Ovary (tissue), 9 donors: ENCODE results near the gene MKRN2. TPM values are rescaled to one million over a fixed set of nuclear protein-coding genes. Genes with fewer than 3 reads are reported as not detected.

Source experiments
- DNase-seq, 5 donors: peaks; one replicate each; pipeline ENCODE4 v3.0.0-alpha.2; 2019 to 2020
- H3K27ac ChIP-seq, 2 donors: fragments of 200-600 bp; one replicate each; pipeline versions ENCODE4 v1.5.1 to v1.8.0; 2019 to 2022
- H3K27me3 ChIP-seq: fragments of 200-600 bp; one replicate; pipeline ENCODE4 v1.8.0; 2022
- H3K36me3 ChIP-seq: fragments of 200-600 bp; sonication (generic); one replicate; pipeline ENCODE4 v1.5.1; 2019
- H3K4me1 ChIP-seq: one replicate; pipeline ENCODE4 v1.8.1; 2013; ENCODE audit warnings: mild to moderate bottlenecking, moderate library complexity; ENCODE audit not compliant: insufficient read depth
- H3K4me3 ChIP-seq: fragments of 200-600 bp; sonication (generic); one replicate; pipeline ENCODE4 v1.5.1; 2017
- H3K9me3 ChIP-seq, 2 donors: fragments of 200-600 bp in 1 of 2; sonication (generic) in 1 of 2; one replicate each; pipeline versions ENCODE4 v1.5.1 to v1.8.1; 2013 to 2019; ENCODE audit warnings: mild to moderate bottlenecking in 1 of 2, moderate library complexity in 1 of 2
- EP300 ChIP-seq: sonication (generic); formaldehyde crosslinking; IDR thresholded peaks from one replicate; pipeline ENCODE4 v1.6.1; 2017; ENCODE audit warnings: antibody characterized with exemption
- POLR2A ChIP-seq: fragments of 450-650 bp; IDR thresholded peaks from one replicate; pipeline ENCODE4 v1.6.1; 2017; ENCODE audit warnings: antibody characterized with exemption, mild to moderate bottlenecking, moderate library complexity
- WGBS, 3 donors: extraction: QIAGEN DNeasy Blood & Tissue Kit in 1 of 3; methylation state at CpG; one replicate each; pipeline versions ENCODE4 v1.1.5 to v1.1.7; 2013 to 2017; 5-methylcytosine and 5-hydroxymethylcytosine counted together
- intact Hi-C, 4 donors: fragments of 100-400 bp; cut with DNase I; formaldehyde crosslinking; loops; one replicate each; pipeline versions ENCODE4 v1.11.0 to v1.15.1; 2022 to 2023
- polyA plus RNA-seq, 2 donors: library from polyadenylated mRNA; stranded (reverse); fragments of 200-250 nt in 1 of 2; fragments of 350-450 nt in 1 of 2; fragmentation: Illumina TruSeq in 1 of 2; extraction: RNeasy Lipid Tissue Mini Kit (QIAGEN cat#74804) in 1 of 2; gene quantifications; one replicate each; pipeline ENCODE4 v1.2.3, GENCODE V29; 2013 to 2014
- total RNA-seq, 7 donors: library from RNA; depleted of rRNA in 2 of 7; stranded (reverse); fragments of >200 nt in 2 of 7; fragmentation: NEBNext Ultra II Directional in 3 of 7; extraction: Animal tissue kit (Norgen Biotek cat#: 25700) in 3 of 7; gene quantifications; one replicate each; pipeline versions ENCODE4 v1.1.0 to v1.2.4, GENCODE V29; 2016 to 2023
- TF ChIP-seq, protein P1 (sequence below), 3 donors: fragments of 450-650 bp in 2 of 3; fragments of 200-600 bp in 1 of 3; IDR thresholded peaks; one replicate each; pipeline versions ENCODE4 v1.5.1 to v1.8.0; 2016 to 2022; ENCODE audit warnings: antibody characterized with exemption in 3 of 3, mild to moderate bottlenecking in 1 of 3
- donor health status: DM: no; HTN: no; CAD: no; lungs with moderate emphysema.
- donor health status: DM: no; HTN: no; CAD: no.
- donor health status: Bipolar disorder and iron deficiency.
- donor health status: DM: yes; HTN: yes; CAD: no.
- donor health status: DM: no; HTN: no; CAD: no.
- donor health status: DM: yes; HTN: yes; CAD: no.

Gene MKRN2
- total and polyA plus RNA-seq, 9 donors: 23.8 to 42.3 (median 28.8) TPM

GRCh38 chr3:12598890-12599289 lies 42.0 kb downstream of the MKRN2 start:
- no peaks in the 10 kb centered on the region for H3K36me3 ChIP-seq
- H3K4me1 ChIP-seq: no peaks in the 10 kb centered on the region
- no peaks in the 10 kb centered on the region for H3K9me3 ChIP-seq
- intact Hi-C loops: no loop called here
- no peak overlapping the region for H3K4me3 ChIP-seq
- DNase-seq: no peak
- H3K27ac ChIP-seq: no peak overlapping the region
- no peaks in the 10 kb centered on the region for H3K27me3 ChIP-seq
- TF ChIP-seq EP300: no peak
- TF ChIP-seq, protein P1, sequence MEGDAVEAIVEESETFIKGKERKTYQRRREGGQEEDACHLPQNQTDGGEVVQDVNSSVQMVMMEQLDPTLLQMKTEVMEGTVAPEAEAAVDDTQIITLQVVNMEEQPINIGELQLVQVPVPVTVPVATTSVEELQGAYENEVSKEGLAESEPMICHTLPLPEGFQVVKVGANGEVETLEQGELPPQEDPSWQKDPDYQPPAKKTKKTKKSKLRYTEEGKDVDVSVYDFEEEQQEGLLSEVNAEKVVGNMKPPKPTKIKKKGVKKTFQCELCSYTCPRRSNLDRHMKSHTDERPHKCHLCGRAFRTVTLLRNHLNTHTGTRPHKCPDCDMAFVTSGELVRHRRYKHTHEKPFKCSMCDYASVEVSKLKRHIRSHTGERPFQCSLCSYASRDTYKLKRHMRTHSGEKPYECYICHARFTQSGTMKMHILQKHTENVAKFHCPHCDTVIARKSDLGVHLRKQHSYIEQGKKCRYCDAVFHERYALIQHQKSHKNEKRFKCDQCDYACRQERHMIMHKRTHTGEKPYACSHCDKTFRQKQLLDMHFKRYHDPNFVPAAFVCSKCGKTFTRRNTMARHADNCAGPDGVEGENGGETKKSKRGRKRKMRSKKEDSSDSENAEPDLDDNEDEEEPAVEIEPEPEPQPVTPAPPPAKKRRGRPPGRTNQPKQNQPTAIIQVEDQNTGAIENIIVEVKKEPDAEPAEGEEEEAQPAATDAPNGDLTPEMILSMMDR (IDR thresholded peaks at IDR 0.05): no peak
- no peak for TF ChIP-seq POLR2A

DNA sequence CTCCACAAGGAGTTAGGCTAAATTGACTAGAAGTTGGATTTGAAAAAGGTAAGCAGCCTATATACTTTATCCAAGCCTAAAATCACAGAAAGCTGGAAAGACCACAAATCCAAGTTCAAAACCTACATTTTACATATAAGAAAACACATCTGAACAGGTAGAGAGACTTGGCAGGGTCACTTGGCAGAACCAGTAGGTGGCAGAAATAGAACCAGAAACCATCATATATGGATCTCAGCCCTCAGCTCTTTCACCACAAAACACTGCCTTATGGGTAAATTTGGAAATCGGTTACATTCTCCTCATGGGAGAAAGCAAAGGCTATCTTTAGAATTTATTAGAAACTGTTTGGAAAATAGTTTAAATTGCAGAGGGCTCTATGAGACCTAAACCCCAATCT lies 44.2 kb downstream of the MKRN2 start:
- H3K4me1 ChIP-seq: no peaks in the 10 kb centered on the region
- no peak for DNase-seq
- intact Hi-C loops: no loop called here
- H3K36me3 ChIP-seq: no peaks in the 10 kb centered on the region
- no peaks in the 10 kb centered on the region for H3K27me3 ChIP-seq
- H3K27ac ChIP-seq: no peak overlapping the region
- no peak for TF ChIP-seq EP300
- TF ChIP-seq, protein P1 (IDR thresholded peaks at IDR 0.05): no peak
- no peak for TF ChIP-seq POLR2A
- no peaks in the 10 kb centered on the region for H3K9me3 ChIP-seq
- WGBS, 3 donors: 51 to 66% (median 66%) methylated on average over 1 of the region's 1 CpG
- H3K4me3 ChIP-seq: no peak overlapping the region

- H3K4me1 ChIP-seq: no peaks in the 10 kb centered on the region
- TF ChIP-seq POLR2A (no peak), EP300 (no peak)
- TF ChIP-seq, protein P1 (IDR thresholded peaks at IDR 0.05): no peak
- intact Hi-C loops: no loop called here
- no peaks in the 10 kb centered on the region for H3K36me3 ChIP-seq
- no peak overlapping the region for H3K27ac ChIP-seq
- DNase-seq: no peak
- no peaks in the 10 kb centered on the region for H3K27me3 ChIP-seq
- H3K4me3 ChIP-seq: no peak overlapping the region
- WGBS, 3 donors: 84 to 87% (median 85%) methylated on average over 2 of the region's 2 CpGs
- no peaks in the 10 kb centered on the region for H3K9me3 ChIP-seq
Measured at GRCh38 chr3:12603969-12604368, 47.1 kb downstream of the MKRN2 start.

DNA sequence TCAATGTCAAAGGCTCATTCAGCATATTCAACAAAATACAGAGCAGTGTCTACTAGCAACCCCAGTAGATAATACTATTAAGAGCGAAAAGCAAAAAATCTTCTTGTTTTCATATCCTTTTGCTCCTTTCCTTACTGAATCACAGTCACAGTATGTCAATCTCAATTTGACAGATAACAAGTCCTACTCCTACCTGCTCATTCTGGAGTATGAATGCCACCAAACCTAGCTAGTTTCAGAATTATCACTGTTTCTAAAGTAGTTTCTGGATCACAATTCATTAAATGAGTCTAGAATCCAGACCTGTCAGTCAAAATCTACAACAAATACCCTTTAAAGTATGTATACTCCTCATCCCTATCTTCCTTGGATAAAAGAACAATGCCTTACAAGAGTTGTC lies 51.5 kb downstream of the MKRN2 start:
- H3K4me1 ChIP-seq: no peaks in the 10 kb centered on the region
- 95 to 100% (median 96%) methylated on average over 1 of the region's 1 CpG for WGBS, 3 donors
- H3K27ac ChIP-seq: no peak overlapping the region
- DNase-seq: no peak
- no peaks in the 10 kb centered on the region for H3K36me3 ChIP-seq
- H3K27me3 ChIP-seq: no peaks in the 10 kb centered on the region
- no peak overlapping the region for H3K4me3 ChIP-seq
- H3K9me3 ChIP-seq: no peaks in the 10 kb centered on the region
- TF ChIP-seq, protein P1 (IDR thresholded peaks at IDR 0.05): no peak
- TF ChIP-seq POLR2A: no peak
- intact Hi-C loops: no loop called here

DNA sequence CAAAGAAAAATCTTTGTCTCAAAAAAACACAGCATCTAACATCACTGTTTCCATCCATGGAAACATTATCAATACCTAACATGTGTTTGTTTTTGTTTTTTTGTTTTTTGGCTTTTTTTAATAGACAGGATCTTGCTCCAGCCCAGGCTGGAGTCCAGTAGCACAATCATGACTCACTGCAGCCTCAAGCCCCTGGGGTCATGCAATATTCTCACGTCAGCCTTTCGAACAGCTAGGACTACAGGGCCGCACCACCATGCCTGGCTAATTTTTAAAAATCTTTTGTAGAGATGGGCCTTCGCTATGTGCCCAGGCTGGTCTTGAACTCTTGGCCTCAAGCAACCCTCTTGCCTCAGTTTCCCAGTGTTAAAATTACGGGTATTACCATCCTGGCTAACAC lies 54.2 kb downstream of the MKRN2 start:
- H3K27ac ChIP-seq: no peak overlapping the region
- H3K4me1 ChIP-seq: no peaks in the 10 kb centered on the region
- no peak for DNase-seq
- TF ChIP-seq EP300 (no peak), POLR2A (no peak)
- TF ChIP-seq, protein P1 (IDR thresholded peaks at IDR 0.05): no peak
- H3K4me3 ChIP-seq: no peak overlapping the region
- no peaks in the 10 kb centered on the region for H3K27me3 ChIP-seq
- WGBS, 3 donors: 73 to 77% (median 75%) methylated on average over 5 of the region's 5 CpGs
- no peaks in the 10 kb centered on the region for H3K9me3 ChIP-seq
- intact Hi-C loops: no loop called here
- H3K36me3 ChIP-seq: no peaks in the 10 kb centered on the region
